Umbilical cord (tissue), 2 donors: ENCODE data around the gene RAB35. TPM values are rescaled to one million over a fixed set of nuclear protein-coding genes. Genes with fewer than 3 reads are reported as not detected.
"Not testable (repeated sequence)": the region's sequence is repeated elsewhere in the genome, so short reads cannot be mapped to it uniquely, and the experiment has no call there.

Experiments
- DNase-seq: peaks from one replicate; pipeline ENCODE4 v3.0.0-alpha.2; 2015; ENCODE audit warnings: low spot score
- total RNA-seq: library from RNA; depleted of rRNA; stranded (reverse); fragments of >200 nt; gene quantifications from one replicate; pipeline ENCODE4 v1.2.3, GENCODE V29; 2014; ENCODE audit warnings: low replicate concordance; ENCODE audit not compliant: insufficient read depth

Gene RAB35
- total RNA-seq, 1 donor from 2014 or later, result 33.5 TPM

DNA sequence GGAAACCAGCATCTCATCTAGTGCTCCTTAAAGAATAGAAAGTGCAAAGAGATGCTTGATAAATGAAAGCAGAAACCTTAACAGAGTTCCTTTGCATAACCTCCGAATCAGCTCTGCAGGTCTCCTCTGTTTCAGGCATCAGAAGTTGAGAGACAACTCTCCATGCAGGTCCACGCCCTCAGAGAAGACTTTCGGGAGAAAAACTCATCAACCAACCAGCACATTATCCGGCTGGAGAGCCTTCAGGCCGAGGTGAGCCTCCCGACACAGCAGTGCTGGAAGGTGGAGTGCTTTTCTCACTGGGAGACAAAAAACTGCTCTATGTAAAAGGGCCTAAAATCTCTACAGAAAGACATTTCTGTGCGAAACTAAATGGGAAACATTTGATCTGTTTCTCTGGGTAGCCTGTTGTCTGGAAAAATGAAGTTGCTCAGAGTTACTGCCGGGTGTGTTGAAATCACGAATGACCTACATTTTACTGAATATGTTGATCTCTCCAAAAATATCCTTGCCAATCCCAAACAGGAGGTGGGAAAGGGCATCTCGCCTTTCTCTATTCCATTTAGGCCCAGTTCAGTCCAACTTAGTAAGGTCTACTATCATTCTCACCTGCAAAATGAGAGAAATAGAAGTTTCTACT, 54.9 kb downstream of the RAB35 start:
- DNase-seq, result peak; percentile 35

DNA sequence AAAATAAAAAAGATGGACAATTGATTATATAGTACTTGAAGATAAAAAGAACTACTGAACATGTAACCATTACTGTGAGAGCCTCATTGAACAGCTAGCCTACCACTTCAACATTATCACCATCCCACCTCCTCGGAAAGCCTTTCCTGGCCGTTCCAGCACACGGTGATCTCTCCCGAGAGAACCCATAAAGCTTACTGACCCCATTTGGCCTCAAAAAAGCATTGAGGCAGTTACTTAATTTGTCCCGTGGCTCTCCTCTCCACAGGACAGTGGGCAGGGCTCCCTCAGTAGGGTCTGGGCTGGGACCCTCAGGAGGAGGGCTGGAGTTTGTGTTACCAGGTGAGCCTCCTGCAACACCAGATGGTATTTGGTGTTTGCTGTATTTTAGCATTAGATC, 55.8 kb downstream of the RAB35 start:
- DNase-seq, result no peak

DNA sequence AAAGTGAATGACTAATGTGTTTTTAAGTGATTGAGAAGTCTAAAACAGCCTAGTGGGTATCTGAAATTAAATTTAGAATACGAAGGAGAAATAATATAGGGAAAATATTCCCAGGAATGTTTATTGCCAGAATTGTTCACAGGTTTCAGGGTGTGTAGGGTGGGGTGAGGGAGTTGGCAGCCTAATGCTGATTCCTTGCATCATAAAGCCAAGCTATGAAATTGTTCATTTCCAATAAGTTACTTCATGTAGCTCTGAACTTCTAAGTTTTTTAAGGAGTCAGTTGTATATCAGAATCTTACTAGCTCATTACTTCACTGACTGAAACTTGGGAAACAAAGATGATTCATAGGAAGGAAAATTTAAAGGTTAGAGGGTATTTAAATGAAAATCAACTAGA, 56.4 kb downstream of the RAB35 start:
- no peak for DNase-seq

DNA sequence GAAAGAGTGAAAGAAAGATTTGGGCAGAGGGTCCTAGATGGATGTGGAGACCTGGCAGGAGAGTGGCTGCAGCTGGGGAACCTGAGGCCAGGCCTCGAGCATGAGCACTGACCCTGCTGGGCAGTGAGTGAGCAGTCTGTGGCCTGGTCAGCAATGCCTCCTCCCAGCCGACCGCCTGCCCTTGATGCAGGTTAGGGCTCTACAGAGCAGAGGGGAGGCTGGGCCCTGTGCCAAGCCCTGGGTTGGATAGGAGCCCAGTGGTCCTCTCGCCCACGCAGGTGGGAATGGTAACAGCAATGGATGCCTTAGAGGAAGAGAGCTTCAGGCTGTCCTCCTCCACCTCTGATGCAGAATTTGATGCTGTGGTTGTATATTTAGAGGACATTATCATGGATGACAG, 59.8 kb downstream of the RAB35 start:
- DNase-seq, result no peak

DNA sequence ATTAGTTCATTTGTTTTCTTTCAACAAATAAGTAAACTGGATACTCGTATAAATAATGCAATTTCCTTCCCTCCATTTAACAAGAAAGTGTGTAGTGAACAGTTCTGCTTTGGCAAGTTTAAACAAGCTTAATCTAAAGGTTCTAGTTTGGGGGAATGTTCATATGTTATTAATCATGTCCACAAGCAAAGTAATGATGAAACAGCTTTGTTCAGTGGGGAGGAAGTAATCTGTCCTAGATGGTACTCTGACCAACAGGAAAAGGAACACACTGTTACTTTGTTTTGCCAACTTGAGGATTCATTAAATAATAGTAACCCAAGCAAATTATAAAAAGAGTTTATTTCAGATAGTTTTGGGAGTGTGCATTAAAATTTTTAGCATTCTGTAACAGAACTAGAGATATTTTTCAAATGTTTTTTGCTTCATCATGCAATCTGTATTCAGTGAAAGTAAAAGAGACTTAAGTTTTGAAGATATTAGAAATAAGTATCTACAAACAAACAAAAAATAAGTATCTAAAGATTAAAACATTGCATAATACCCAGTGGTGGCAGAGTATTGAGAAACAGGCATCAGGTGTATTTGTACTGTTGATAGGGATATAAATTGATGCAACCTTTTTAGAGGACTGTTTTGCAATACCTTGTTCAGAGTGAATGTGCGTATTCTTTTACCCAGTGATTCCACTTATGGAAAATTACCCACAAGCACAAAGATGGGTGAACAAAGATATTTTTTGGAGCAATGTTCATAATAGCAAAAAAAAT, 61.1 kb downstream of the RAB35 start:
- DNase-seq, result peak; percentile 13

DNA sequence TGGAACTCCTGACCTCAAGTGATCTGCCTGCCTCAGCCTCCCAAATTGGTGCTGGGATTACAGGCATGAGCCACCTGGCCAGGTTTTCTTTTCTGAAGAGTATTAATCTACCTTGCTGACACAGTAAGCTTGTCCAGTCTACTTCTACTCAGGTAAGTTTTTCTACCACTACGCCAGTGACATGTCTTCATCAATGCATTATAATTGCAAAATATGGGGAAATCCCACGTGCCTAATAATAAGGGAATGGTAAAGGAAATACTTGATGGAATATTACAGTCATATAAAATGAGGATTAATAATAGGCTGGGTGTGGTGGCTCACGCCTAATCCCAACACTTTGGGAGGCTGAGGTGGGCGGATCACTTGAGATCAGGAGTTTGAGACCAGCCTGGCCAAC, 62.3 kb downstream of the RAB35 start:
- no peak for DNase-seq

DNA sequence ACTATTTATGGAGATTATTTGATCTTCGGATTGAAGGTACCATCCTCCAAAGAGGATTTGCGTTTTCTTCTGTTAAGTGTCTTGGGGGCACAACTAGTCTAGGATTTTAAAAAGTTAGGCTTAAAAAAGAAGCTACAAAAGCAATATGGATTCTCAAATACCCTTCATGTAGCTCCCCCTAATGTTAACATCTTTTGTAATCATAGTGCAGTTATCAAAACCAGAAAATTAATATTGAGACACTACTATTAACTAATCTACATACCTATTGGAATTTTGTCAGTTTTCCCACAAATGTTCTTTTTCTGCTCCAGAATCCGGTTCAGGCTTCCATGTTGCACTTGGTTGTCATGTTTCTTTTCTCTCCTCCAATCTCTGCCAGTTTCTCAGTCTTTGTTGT, 65.0 kb downstream of the RAB35 start:
- no peak for DNase-seq

DNA sequence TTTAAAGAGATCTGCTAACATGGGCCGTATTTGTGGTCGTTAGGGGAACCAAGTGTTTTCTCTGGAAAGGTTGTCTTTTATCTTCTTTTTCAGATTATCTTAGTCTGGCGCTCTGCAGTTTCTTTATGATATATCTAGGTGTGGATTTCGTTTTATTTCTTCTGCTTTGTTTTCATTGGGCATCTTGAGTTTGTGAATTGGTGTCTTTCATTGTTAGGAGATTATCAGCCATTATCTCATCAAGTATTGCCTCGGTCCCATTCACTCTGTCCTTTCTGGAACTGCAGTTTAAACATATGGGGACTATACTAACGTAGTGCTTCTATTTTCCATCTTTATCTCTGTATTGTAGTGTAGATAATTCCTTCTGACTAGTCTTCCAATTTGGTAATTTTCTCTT, 67.1 kb downstream of the RAB35 start:
- DNase-seq, result no peak

DNA sequence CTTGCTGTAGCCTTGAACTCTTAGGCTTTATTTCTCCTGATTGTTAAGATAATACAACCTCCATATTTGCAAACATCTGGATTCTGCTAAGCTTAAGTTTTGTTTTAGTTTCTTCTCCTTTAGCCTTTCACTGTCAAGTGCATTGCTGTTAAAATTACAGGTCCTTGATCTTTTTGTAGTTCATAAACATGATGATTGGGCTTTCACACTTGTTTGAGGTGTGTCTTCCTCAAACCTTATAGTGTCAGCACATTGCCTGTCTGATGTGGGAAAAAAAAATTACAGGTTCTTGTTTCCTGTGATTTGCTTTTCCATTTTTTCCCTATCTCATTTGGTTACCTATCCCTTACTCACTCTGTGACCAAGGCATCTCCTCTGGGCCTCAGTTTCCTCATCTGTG, 68.3 kb downstream of the RAB35 start:
- DNase-seq, result no peak

DNA sequence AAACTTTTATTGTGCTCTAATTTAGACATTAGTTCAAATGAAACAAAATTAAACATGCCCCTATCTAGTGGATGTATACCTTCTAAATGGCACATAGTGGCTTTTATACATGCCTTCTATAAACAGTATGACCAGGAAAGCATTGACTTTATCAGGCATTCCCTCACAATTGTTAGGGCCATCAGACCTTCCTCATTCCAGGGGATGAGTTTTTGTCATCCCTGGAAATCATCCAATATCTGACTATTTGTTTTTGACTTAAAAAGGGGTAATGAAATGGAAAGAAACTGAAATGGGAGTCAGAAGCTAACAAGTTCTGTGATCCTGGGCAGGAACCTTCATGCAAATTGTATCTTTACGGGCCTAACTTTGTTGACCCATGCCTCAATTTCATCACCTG, 69.5 kb downstream of the RAB35 start:
- no peak for DNase-seq

DNA sequence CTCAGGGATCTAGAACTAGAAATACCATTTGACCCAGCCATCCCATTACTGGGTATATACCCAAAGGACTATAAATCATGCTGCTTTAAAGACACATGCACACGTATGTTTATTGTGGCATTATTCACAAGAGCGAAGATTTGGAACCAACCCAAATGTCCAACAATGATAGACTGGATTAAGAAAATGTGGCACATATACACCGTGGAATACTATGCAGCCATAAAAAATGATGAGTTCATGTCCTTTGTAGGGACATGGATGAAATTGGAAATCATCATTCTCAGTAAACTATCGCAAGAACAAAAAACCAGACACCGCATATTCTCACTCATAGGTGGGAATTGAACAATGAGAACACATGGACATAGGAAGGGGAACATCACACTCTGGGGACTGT, 71.2 kb downstream of the RAB35 start:
- not testable (repeated sequence) for DNase-seq

Other genes with a start within 250 kb of the RAB35 start
- gene CIT, start 239.4 kb downstream of the RAB35 start, total RNA-seq, result 17.8 TPM
- gene BICDL1, start 127.5 kb downstream of the RAB35 start, total RNA-seq, result 0.96 TPM
- gene GCN1, start 78.0 kb upstream of the RAB35 start, total RNA-seq, result 45.0 TPM
- 1,784 TPM for gene RPLP0, start 84.4 kb upstream of the RAB35 start, total RNA-seq
- gene PXN, start 149.0 kb upstream of the RAB35 start, total RNA-seq, result 11.6 TPM
- under 0.01 TPM for gene RNU4-2, start 175.2 kb upstream of the RAB35 start, total RNA-seq
- gene RNU4-1, start 176.5 kb upstream of the RAB35 start, total RNA-seq, result under 0.01 TPM
- not detected for gene SIRT4, start 185.6 kb upstream of the RAB35 start, total RNA-seq
- not detected for gene PLA2G1B, start 211.0 kb upstream of the RAB35 start, total RNA-seq